Activated B cell treated with CpG ODN at 0.5 μM for 24 hours (primary cell): ENCODE results near the gene NARF. TPM values are rescaled to one million over a fixed set of nuclear protein-coding genes. Genes with fewer than 3 reads are reported as not detected.

Experiments
- ATAC-seq: fragments of 200-7000 bp; cut with Tn5 transposase; one replicate; pipeline ENCODE4 v1.10.0; 2021; ENCODE audit warnings: low read depth, mild to moderate bottlenecking, moderate library complexity
- CTCF ChIA-PET: fragments of 350-600 bp; sonication (Branson Sonifier 250); formaldehyde crosslinking; loops from one replicate; lab custom pipeline; 2021; ENCODE audit warnings: antibody characterized with exemption; lab: Charles Lee
- POLR2A ChIA-PET: fragments of 350-600 bp; sonication (Branson Sonifier 250); formaldehyde crosslinking; loops from one replicate; lab custom pipeline; 2021; ENCODE audit warnings: antibody characterized with exemption; lab: Charles Lee
- DNase-seq: peaks from one replicate; pipeline ENCODE4 v3.0.0; 2022
- H3K27ac Mint-ChIP-seq: one replicate; pipeline ENCODE4 v1.8.0; 2020; ENCODE audit warnings: mixed read lengths
- H3K27me3 Mint-ChIP-seq: one replicate; pipeline ENCODE4 v1.8.0; 2021; ENCODE audit warnings: mixed read lengths
- H3K36me3 Mint-ChIP-seq: one replicate; pipeline ENCODE4 v1.8.0; 2021; ENCODE audit warnings: low read depth, mixed read lengths
- H3K4me1 Mint-ChIP-seq: one replicate; pipeline ENCODE4 v1.8.0; 2021; ENCODE audit warnings: mixed read lengths
- H3K4me3 Mint-ChIP-seq: one replicate; pipeline ENCODE4 v1.8.0; 2020; ENCODE audit warnings: mild to moderate bottlenecking, mixed read lengths
- H3K9me3 Mint-ChIP-seq: one replicate; pipeline ENCODE4 v1.8.0; 2020; ENCODE audit warnings: mixed read lengths
- intact Hi-C: fragments of 100-400 bp; cut with micrococcal nuclease; formaldehyde crosslinking; loops from one replicate; pipeline ENCODE4 v1.15.1; 2024
- total RNA-seq: library from RNA; stranded (reverse); gene quantifications from 2 replicates; pipeline ENCODE4 v1.2.3, GENCODE V29; 2022
- TF ChIP-seq, protein P1 (sequence below): fragments of 200-600 bp; IDR thresholded peaks from one replicate; pipeline ENCODE4 v1.8.0; 2022; ENCODE audit warnings: antibody characterized with exemption, mild to moderate bottlenecking

The NARF gene
- total RNA-seq, 1 donor from 2014 or later: 81.9 TPM

DNA sequence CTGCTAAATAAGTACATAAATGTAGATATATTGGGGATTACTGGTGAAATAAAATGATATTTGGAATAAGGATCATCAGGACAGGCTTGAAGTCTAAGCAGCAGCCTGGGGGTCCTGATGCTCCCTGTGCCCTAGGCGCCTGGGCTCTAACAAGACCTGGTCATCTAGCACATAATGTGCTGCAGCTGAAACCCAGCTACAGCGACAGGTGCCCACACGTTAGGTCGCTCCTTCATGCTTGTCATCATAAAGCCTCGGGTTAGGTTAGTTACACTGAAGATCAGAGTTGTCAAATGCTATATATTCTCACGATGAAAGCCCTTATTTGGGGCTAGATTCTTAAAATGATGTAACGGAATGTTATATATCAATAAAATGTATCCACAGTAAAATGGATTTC is 11.5 kb downstream of the NARF start:
- Mint-ChIP-seq H3K27ac (no peak overlapping the region), H3K36me3 (peaks cover 71% of the 10 kb centered on the region), H3K27me3 (no peaks in the 10 kb centered on the region), H3K4me3 (no peak overlapping the region), H3K9me3 (no peaks in the 10 kb centered on the region), H3K4me1 (no peaks in the 10 kb centered on the region)
- intact Hi-C loops: no loop called here
- ChIA-PET POLR2A (interaction anchor here (0.9 kb wide), 1 partner anchor 26 kb away, joined by 4 read pairs; no protein-coding TSS in a partner anchor), CTCF (no interaction called here)
- no peak for DNase-seq
- ATAC-seq: no peak
- TF ChIP-seq, protein P1, sequence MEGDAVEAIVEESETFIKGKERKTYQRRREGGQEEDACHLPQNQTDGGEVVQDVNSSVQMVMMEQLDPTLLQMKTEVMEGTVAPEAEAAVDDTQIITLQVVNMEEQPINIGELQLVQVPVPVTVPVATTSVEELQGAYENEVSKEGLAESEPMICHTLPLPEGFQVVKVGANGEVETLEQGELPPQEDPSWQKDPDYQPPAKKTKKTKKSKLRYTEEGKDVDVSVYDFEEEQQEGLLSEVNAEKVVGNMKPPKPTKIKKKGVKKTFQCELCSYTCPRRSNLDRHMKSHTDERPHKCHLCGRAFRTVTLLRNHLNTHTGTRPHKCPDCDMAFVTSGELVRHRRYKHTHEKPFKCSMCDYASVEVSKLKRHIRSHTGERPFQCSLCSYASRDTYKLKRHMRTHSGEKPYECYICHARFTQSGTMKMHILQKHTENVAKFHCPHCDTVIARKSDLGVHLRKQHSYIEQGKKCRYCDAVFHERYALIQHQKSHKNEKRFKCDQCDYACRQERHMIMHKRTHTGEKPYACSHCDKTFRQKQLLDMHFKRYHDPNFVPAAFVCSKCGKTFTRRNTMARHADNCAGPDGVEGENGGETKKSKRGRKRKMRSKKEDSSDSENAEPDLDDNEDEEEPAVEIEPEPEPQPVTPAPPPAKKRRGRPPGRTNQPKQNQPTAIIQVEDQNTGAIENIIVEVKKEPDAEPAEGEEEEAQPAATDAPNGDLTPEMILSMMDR: no peak

DNA sequence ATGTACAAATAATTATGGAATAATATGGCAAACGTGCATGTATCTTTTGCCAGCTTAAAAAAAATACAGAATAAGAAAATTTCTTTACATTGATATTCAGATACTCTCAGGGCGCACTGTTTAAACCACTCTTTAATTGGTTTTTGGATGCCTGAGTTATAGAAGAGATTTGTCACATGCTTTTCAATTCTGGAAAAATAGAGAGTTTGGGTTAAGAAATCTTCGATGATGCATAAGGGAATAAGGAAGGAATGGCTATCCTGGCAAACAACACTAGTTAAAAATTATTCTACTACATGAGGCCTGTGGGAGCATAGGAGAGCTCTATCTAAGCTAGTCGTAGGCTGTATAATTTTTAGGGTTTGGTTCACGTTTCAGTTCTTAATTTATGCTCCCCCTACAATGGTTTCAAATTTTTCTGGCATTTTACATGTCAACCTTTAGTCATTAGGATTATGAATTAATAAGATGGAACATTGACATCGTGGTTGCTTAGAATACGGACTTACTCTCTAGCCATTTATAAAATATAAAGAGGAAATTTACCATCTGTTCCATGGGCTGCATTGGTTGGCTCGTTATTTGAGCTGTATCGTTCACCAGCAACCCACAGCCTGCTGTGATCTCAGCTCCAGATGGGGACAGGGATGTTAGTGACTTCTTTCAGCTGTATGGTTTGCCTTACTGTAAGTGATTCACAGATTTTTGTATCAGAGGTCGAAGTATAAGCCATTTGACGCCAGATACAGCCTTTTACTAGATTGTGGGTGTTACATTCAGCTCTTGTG is 15.9 kb downstream of the NARF start:
- H3K27ac Mint-ChIP-seq: no peak overlapping the region
- ATAC-seq: no peak
- H3K9me3 Mint-ChIP-seq: no peaks in the 10 kb centered on the region
- H3K36me3 Mint-ChIP-seq: peaks cover 63% of the 10 kb centered on the region
- ChIA-PET CTCF (no interaction called here), POLR2A (interaction anchor here (0.5 to 1.0 kb wide), 3 partner anchors 14 to 968 kb away, joined by 3 read pairs; partner anchors contain the start of gene FN3KRP)
- TF ChIP-seq, protein P1: no peak
- intact Hi-C loops: no loop called here
- H3K4me3 Mint-ChIP-seq: no peak overlapping the region
- H3K27me3 Mint-ChIP-seq: no peaks in the 10 kb centered on the region
- H3K4me1 Mint-ChIP-seq: no peaks in the 10 kb centered on the region
- no peak for DNase-seq

DNA sequence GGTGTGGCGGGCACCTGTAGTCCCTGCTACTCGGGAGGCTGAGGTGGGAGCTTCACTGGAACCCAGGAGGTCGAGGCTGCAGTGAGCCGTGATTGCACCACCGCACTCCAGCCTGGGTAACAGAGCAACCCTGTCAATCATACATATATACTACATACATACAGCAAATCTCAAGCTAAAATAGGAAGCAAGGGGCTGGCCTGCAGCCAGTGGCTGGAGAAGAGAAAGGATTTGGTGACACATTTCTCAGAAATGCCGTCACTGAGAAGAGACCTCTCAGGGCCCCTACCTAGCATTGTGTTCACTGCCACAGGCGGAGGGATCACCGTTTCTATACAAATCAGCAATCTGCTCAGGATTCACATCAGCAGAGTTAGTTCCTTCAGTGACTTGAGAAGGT is 16.9 kb downstream of the NARF start:
- H3K4me3 Mint-ChIP-seq: no peak overlapping the region
- DNase-seq (no peak), ATAC-seq (no peak)
- peaks cover 68% of the 10 kb centered on the region for H3K36me3 Mint-ChIP-seq
- intact Hi-C loops: no loop called here
- TF ChIP-seq, protein P1: no peak
- ChIA-PET CTCF (no interaction called here), POLR2A (interaction anchor here (0.6 kb wide), 2 partner anchors 207 to 969 kb away, joined by 3 read pairs; no protein-coding TSS in a partner anchor)
- no peaks in the 10 kb centered on the region for H3K27me3 Mint-ChIP-seq
- H3K9me3 Mint-ChIP-seq: no peaks in the 10 kb centered on the region
- H3K4me1 Mint-ChIP-seq: no peaks in the 10 kb centered on the region
- no peak overlapping the region for H3K27ac Mint-ChIP-seq

DNA sequence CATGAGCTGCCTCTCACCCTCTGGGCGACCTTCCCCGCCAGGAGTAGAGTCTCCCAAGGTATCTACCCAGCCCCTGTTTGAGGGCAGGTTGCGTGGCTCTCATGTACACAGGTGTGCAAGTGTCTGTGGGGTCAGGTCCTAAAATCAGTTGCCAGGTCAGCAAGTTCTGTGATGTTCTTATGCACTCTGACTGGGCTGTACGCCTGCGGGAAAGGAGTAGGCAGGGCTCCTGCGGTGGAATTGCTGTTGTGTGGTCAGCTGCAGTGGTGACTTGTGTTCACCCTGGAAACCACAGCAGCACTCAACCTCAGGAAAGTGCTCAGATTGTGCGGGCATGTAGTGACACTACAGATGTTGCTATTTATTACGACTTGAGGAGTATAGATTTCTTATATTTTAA is 19.4 kb downstream of the NARF start:
- H3K36me3 Mint-ChIP-seq: peaks cover 73% of the 10 kb centered on the region
- H3K4me1 Mint-ChIP-seq: no peaks in the 10 kb centered on the region
- no peak overlapping the region for H3K4me3 Mint-ChIP-seq
- H3K27me3 Mint-ChIP-seq: no peaks in the 10 kb centered on the region
- DNase-seq: no peak
- H3K9me3 Mint-ChIP-seq: no peaks in the 10 kb centered on the region
- ChIA-PET CTCF (no interaction called here), POLR2A (interaction anchor here (0.7 to 1.3 kb wide), 3 partner anchors 15 to 29 kb away, joined by 3 to 4 read pairs (median 3); no protein-coding TSS in a partner anchor)
- intact Hi-C loops: no loop called here
- H3K27ac Mint-ChIP-seq: no peak overlapping the region
- ATAC-seq: no peak
- TF ChIP-seq, protein P1: no peak

DNA sequence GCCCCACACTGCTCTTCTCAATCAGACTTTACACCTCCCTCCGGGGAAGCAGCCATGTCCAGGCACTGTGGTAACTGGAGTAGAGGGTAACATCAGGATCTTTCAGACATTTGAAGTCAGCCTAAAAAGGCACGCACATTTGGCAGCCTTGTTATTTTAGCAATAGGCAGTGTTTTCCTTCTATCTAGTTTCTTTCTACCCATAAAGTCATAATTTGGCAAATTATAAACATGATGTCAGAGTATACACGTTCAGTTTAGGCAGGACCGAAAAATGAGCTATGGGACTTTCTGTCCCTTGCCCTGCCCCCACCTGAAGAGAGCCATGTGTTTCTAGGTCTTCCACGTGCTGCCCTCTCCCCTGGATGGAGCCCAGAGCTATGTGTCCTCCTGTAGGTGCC is 21.1 kb downstream of the NARF start:
- no peaks in the 10 kb centered on the region for H3K27me3 Mint-ChIP-seq
- ATAC-seq (no peak), DNase-seq (no peak)
- no peak overlapping the region for H3K27ac Mint-ChIP-seq
- no peak overlapping the region for H3K4me3 Mint-ChIP-seq
- H3K9me3 Mint-ChIP-seq: no peaks in the 10 kb centered on the region
- POLR2A ChIA-PET: interaction anchor here (0.8 kb wide), 1 partner anchor 117 kb away, joined by 3 read pairs; no protein-coding TSS in a partner anchor
- H3K36me3 Mint-ChIP-seq: peaks cover 75% of the 10 kb centered on the region
- TF ChIP-seq, protein P1: no peak
- CTCF ChIA-PET: no interaction called here
- intact Hi-C loops: loop anchor here (1.0 kb wide), 1 partner anchor 72 kb away; no protein-coding TSS in a partner anchor
- no peaks in the 10 kb centered on the region for H3K4me1 Mint-ChIP-seq
